GM18499 (cell line): ENCODE data around the gene ZNF512.
"Not testable (repeated sequence)": the region's sequence is repeated elsewhere in the genome, so short reads cannot be mapped to it uniquely, and the experiment has no call there.

Experiments used
- ATAC-seq: cut with Tn5 transposase; IDR thresholded peaks from one replicate; pipeline ENCODE4 v1.9.1; 2021; ENCODE audit warnings: moderate number of reproducible peaks; ENCODE audit not compliant: insufficient read depth, unreplicated experiment

ZNF512 gene

GRCh38 chr2:27628767-27629709, 46.2 kb downstream of the ZNF512 start, which contains the start of the genes CCDC121 and GPN1:
Gene CCDC121, minus strand, starts transcription at chr2:27629012. Its CDS starts 1,213 bp downstream, at chr2:27627799.
Gene GPN1, plus strand, starts transcription at chr2:27629050. Its CDS starts 9 bp downstream, at chr2:27629059.
- peak; percentile 82 for ATAC-seq

GRCh38 chr2:27630257-27630656, 47.4 kb downstream of the ZNF512 start:
- not testable (repeated sequence) for ATAC-seq

GRCh38 chr2:27634291-27634690, 51.4 kb downstream of the ZNF512 start:
- no peak for ATAC-seq

- no peak for ATAC-seq
Measured at GRCh38 chr2:27636766-27637165, 53.9 kb downstream of the ZNF512 start.

GRCh38 chr2:27638037-27638637, 55.3 kb downstream of the ZNF512 start:
- ATAC-seq = no peak

GRCh38 chr2:27638709-27639108, 55.9 kb downstream of the ZNF512 start:
- ATAC-seq = no peak

GRCh38 chr2:27640722-27641245, 57.9 kb downstream of the ZNF512 start:
- no peak for ATAC-seq

GRCh38 chr2:27645197-27645596, 62.4 kb downstream of the ZNF512 start:
- no peak for ATAC-seq

- no peak for ATAC-seq
Measured at GRCh38 chr2:27647289-27647688, 64.4 kb downstream of the ZNF512 start.

- no peak for ATAC-seq
Measured at GRCh38 chr2:27647737-27648136, 64.9 kb downstream of the ZNF512 start.

- ATAC-seq = no peak
Measured at GRCh38 chr2:27651056-27651455, 68.2 kb downstream of the ZNF512 start.

GRCh38 chr2:27652341-27652740, 69.5 kb downstream of the ZNF512 start:
- ATAC-seq = no peak

GRCh38 chr2:27652790-27653189, 69.9 kb downstream of the ZNF512 start:
- ATAC-seq = no peak

- ATAC-seq = no peak
Measured at GRCh38 chr2:27653397-27653796, 70.6 kb downstream of the ZNF512 start.

- ATAC-seq = no peak
Measured at GRCh38 chr2:27655155-27655951, 72.5 kb downstream of the ZNF512 start.

- ATAC-seq = no peak
Measured at GRCh38 chr2:27661371-27661770, 78.5 kb downstream of the ZNF512 start.

- ATAC-seq = no peak
Measured at GRCh38 chr2:27663285-27664153, 80.7 kb downstream of the ZNF512 start, which contains the start of the genes SLC4A1AP and SUPT7L. Gene SLC4A1AP, plus strand, starts transcription at chr2:27663889. Its CDS starts 26 bp downstream, at chr2:27663915. Gene SUPT7L, minus strand, starts transcription at chr2:27663614. Its CDS starts 1,422 bp downstream, at chr2:27662192.

- ATAC-seq = no peak
Measured at GRCh38 chr2:27664154-27664574, 81.3 kb downstream of the ZNF512 start.
